ENCODE measurements around the gene C20orf141.

GRCh38 chr20:2804852-2805688 lies 9.7 kb upstream of the C20orf141 start:
- TF ChIP-seq GATA2 (IDR thresholded peaks at IDR 0.05; ENCODE audit: low read depth, low read length) (no peak), GATA3 (IDR thresholded peaks at IDR 0.05; ENCODE audit: low read depth, low read length) (no peak)

Data from SH-SY5Y (cell line).